GM12801 (cell line): ENCODE measurements around the gene ARL8B.

Source experiments
- CTCF ChIP-seq: IDR thresholded peaks from one replicate; pipeline ENCODE4 v1.5.1; 2011; ENCODE audit warnings: control low read depth; ENCODE audit not compliant: insufficient read length; ENCODE audit errors: extremely low read depth

The ARL8B gene

GRCh38 chr3:5102532-5102931 lies 19.6 kb upstream of the ARL8B start:
- no peak for TF ChIP-seq CTCF

GRCh38 chr3:5103743-5104142 lies 18.3 kb upstream of the ARL8B start:
- no peak for TF ChIP-seq CTCF

GRCh38 chr3:5105050-5105449 lies 17.0 kb upstream of the ARL8B start:
- no peak for TF ChIP-seq CTCF

- no peak for TF ChIP-seq CTCF
These were observed 11.8 kb upstream of the ARL8B start for GRCh38 chr3:5110337-5110736.

GRCh38 chr3:5112043-5112442 lies 10.0 kb upstream of the ARL8B start:
- no peak for TF ChIP-seq CTCF

GRCh38 chr3:5115506-5116162 lies 6.5 kb upstream of the ARL8B start:
- TF ChIP-seq CTCF, result no peak

GRCh38 chr3:5116538-5116937 lies 5.6 kb upstream of the ARL8B start:
- TF ChIP-seq CTCF, result no peak
